Suprapubic skin (tissue), 3 donors: ENCODE results near the gene SCRN2.

ENCODE experiments used
- CTCF ChIP-seq, 2 donors: fragments of 200-600 bp in 1 of 2; fragments of 450-650 bp in 1 of 2; sonication (generic) in 1 of 2; IDR thresholded peaks; one replicate each; pipeline ENCODE4 v1.5.1; 2016 to 2019; ENCODE audit warnings: antibody characterized with exemption in 2 of 2, mild to moderate bottlenecking in 1 of 2, moderate library complexity in 1 of 2
- POLR2A ChIP-seq, 2 donors: fragments of 450-650 bp; IDR thresholded peaks; one replicate each; pipeline ENCODE4 v1.6.1; 2017; ENCODE audit warnings: antibody characterized with exemption in 2 of 2, mild to moderate bottlenecking in 2 of 2, moderate library complexity in 2 of 2

- TF ChIP-seq POLR2A (IDR thresholded peaks at IDR 0.05) (no peak), CTCF (IDR thresholded peaks at IDR 0.05) (no peak)
These were observed 3.6 kb downstream of the SCRN2 start for GRCh38 chr17:47837401-47838039.
